ENCODE results near the gene MPHOSPH10.

MPHOSPH10 gene

GRCh38 chr2:71143782-71144181, 13.3 kb downstream of the MPHOSPH10 start:
- ATAC-seq = no peak
- TF ChIP-seq ZNF565 (CRISPR knock-in tag; conservative IDR thresholded peaks at IDR 0.05; ENCODE audit: low read depth) (no peak), CREB5 (CRISPR knock-in tag; IDR thresholded peaks at IDR 0.05; ENCODE audit: low read depth) (no peak), RARB (CRISPR knock-in tag; IDR thresholded peaks at IDR 0.05) (no peak), ARNTL (CRISPR knock-in tag; IDR thresholded peaks at IDR 0.05; ENCODE audit: borderline replicate concordance, low read depth) (no peak), ZC3H10 (CRISPR knock-in tag; IDR thresholded peaks at IDR 0.05) (no peak), ZFP3 (CRISPR knock-in tag; IDR thresholded peaks at IDR 0.05) (no peak), TSHZ2 (CRISPR knock-in tag; IDR thresholded peaks at IDR 0.05) (no peak), ZFP30 (CRISPR knock-in tag; IDR thresholded peaks at IDR 0.05) (no peak)

- no peak for ATAC-seq
- TF ChIP-seq CSRNP3 (CRISPR knock-in tag; IDR thresholded peaks at IDR 0.05) (no peak), CREB5 (CRISPR knock-in tag; IDR thresholded peaks at IDR 0.05; ENCODE audit: low read depth) (no peak), ESRRG (CRISPR knock-in tag; IDR thresholded peaks at IDR 0.05) (no peak), TOX (CRISPR knock-in tag; IDR thresholded peaks at IDR 0.05; ENCODE audit: borderline replicate concordance) (no peak), ZNF8 (CRISPR knock-in tag; IDR thresholded peaks at IDR 0.05) (no peak), ZNF70 (CRISPR knock-in tag; IDR thresholded peaks at IDR 0.05) (no peak), TSHZ2 (CRISPR knock-in tag; IDR thresholded peaks at IDR 0.05) (no peak), PPARA (CRISPR knock-in tag; IDR thresholded peaks at IDR 0.05; ENCODE audit: borderline replicate concordance) (no peak), ZNF565 (CRISPR knock-in tag; conservative IDR thresholded peaks at IDR 0.05; ENCODE audit: low read depth) (no peak), RARB (CRISPR knock-in tag; IDR thresholded peaks at IDR 0.05) (no peak), PATZ1 (CRISPR knock-in tag; IDR thresholded peaks at IDR 0.05; ENCODE audit: borderline replicate concordance) (no peak), ARNTL (CRISPR knock-in tag; IDR thresholded peaks at IDR 0.05; ENCODE audit: borderline replicate concordance, low read depth) (no peak), ZC3H10 (CRISPR knock-in tag; IDR thresholded peaks at IDR 0.05) (no peak), ZFP30 (CRISPR knock-in tag; IDR thresholded peaks at IDR 0.05) (no peak), ISL1 (CRISPR knock-in tag; IDR thresholded peaks at IDR 0.05) (no peak)
Observed at GRCh38 chr2:71148506-71149063, 18.2 kb downstream of the MPHOSPH10 start.
